Activated CD8-positive, alpha-beta memory T cell treated with anti-CD3 and anti-CD28 coated beads, Interleukin-2, amount 50 U/mL, for 48 hours (primary cell): ENCODE data around the gene ETV6.
A peak's percentile ranks its signal among the peaks of the same experiment; 100 is the strongest.

ENCODE experiments used
- DNase-seq: peaks from one replicate; pipeline ENCODE4 v3.0.0-alpha.2; 2020

The ETV6 gene

DNA sequence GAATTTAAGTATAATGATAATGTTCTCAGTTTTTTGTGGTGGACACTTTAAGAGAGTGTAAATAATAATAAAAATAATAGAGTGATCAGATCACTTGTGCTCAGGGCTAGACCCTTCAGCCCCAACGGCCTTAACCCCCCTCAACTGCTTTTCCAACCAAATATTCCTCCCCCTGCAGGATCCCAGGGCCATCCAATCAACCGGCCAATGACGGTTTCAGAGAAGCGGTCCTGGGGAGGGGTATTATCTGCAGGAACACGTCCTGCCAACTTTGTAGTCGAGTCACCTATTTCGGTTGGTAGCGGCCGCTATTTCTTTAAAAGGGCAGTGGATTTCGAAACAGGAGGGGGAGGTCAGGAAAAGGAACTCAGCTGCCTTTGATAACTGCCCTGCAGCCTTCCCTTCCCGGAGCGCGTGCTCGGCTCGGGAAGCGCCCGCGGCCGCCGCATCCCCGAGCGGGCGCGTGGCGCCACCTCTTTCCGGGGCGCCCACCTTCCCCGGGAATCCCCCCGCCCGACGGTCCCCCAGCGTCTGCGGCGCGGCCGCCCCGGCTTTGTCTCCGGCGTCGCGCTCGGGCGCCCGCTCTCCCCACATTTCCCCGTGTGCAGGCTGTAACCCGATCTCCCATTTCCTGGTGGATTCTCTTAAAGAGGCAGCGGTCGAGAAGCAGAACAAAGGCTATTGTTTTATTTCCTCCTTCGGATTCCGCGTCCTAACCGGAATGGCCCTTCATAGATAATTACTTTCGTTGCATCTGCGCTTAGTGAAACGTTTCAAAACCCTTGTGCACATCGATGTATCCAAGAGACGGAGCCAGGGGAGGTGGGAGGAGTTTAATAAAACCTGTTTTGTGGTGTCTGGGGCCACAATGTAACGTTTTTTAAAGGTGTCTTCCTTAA, 711 bp upstream of the ETV6 start:
- peak; percentile 82 for DNase-seq

DNA sequence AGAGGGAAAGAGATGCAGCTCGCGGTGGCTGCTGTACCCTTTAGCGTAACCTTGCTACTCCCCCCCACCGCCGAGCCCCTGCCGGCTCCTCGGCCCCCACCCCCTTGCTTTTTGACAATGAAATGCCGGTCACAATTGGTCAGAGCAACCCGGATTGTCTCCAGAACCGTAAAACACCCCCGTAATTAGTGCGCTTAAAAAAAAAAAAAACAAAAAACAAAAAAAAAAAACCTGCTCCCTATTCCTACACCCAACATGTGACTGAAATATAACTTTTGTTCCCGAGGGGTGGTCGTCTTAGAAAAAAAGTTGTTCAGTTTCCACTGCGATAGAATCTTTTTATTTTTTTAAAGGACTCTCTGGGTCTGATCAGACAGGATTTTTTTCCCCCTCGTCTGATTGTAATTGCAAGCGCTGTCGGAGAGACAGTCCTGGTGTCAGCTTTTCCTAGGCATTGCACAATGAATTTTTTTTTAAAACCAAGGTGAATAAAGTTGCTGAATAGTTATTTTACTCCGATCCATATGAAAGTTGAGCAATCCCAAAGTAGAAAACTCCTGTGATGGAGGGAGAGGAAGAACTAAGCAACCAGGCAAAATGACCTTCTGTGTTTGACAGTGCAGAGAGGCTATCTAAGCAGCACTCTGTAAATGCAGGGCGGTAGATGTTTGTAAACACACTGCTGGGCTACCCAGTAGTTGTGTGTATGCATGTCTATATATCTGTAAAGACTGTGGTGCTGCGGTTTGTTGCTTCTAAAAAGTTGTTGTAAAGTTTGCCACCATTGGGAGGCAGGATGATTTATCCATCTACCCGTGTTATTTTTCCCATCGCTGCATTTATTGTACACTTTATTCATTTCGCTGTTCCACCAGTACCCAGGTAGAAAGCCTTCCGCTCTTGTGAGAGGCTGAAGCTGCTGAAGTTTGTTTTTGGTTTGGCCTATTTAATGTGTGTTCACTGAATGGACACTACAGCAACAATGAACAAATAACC, 1.1 kb downstream of the ETV6 start:
- DNase-seq, result no peak

- no peak for DNase-seq
These were observed 1.9 kb downstream of the ETV6 start for GRCh38 chr12:11651381-11651780.

GRCh38 chr12:11651785-11652184, 2.3 kb downstream of the ETV6 start:
- no peak for DNase-seq

- peak; percentile 65 for DNase-seq
These were observed 3.0 kb downstream of the ETV6 start for GRCh38 chr12:11652351-11653040.

DNA sequence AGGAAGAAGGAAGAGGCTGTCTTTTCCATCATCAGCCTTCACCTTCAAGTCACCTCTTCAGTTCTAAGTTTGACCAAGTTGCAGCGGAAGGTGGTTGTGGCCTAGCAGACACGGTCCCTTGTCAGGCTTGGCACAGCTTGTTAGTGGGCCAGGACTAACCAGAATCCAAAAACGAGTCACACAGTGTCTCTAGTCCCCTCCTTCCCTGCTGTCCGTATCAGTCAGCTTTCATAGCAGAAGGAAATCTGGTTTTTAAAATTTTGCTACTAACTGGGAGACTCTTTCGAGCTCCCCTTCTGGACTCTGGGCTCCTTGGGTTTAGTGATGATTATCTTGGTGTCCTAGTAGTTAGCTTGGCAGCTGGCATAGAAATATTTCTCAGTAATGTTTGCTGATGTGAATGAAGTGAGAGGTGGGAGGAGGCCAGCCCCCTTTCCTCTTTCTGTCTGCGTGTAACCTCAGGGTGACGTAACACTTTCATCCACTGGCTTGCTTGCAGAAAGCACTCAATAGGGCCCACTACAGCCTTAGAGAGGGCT, 3.8 kb downstream of the ETV6 start:
- DNase-seq, result peak; percentile 75

DNA sequence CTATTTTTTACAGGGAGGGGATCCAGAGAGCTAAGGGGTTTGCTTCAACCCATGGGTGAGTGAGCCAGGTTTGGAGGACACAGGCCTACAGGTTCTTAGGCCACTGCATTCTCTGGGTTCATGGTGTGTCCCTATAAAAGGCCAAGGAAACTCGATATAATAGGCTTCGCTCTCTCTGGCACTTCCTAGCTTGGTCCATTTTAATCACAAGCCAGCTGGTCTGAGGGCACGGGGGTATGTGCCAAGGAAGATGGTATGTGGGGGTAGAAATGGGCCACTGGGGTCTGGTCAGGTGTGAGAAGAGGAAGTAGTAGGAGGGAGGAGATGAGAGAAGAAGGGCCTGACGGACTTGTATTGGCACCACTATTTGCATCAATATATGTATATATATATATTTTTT, 4.9 kb downstream of the ETV6 start:
- no peak for DNase-seq

- no peak for DNase-seq
These were observed 5.3 kb downstream of the ETV6 start for GRCh38 chr12:11654802-11655201.

DNA sequence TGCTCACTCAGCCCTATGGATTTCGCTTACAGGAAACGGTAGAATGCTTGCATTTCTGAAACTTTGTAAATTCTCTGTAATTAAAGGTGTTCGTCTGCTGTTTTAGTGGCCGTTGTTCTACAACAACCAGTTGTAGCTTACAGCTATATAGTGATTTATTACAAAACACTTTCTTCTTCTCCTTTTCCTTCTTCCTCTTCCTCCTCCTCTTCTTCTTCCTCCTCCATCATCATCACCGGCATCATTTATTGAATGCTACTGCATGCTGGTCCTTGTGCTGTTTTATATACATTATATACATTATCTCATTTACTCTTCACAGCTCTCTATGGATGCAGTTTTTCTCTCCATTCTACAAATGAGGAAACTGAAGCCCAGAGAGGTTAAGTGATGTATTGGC, 6.4 kb downstream of the ETV6 start:
- DNase-seq, result no peak

DNA sequence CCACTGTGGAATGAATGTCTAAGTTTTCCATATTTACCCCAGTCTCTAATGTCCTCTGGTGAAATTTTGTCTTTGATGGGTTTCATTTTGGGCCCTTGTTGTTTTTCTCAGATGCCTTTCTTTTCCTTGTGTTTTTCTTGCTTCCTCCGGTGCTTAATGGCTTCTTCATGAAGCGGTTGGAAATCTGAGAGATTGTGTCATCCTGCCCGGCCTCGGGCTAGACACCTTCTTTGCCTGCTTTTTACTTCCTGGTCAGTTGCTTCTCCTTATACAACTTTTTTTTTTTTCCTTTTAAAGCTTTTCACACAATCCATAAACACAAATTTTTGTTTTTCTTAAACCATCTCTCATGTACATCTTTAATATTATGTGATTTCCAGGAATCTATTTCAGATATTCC, 7.1 kb downstream of the ETV6 start:
- DNase-seq, result no peak

DNA sequence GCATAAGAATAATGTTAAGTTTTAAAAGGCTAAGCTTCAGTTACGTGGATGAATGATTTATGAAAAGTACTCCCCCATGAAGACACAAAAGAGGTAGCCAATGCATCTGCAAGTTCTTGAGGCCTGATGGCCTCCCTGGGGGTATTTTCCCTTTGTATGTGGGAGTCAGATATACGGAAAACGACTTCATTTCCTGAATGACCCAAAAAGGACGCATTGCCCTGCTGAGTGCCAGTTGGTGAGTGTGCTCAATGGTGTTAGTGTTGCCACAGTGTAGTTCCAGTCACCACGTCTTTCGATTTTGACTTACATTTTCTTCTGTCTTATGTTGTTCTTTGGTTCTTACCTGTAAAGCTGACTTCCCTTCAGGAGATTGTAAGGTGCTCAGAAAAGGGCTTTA, 8.0 kb downstream of the ETV6 start:
- DNase-seq, result no peak

GRCh38 chr12:11658791-11659190, 9.3 kb downstream of the ETV6 start:
- DNase-seq, result no peak

DNA sequence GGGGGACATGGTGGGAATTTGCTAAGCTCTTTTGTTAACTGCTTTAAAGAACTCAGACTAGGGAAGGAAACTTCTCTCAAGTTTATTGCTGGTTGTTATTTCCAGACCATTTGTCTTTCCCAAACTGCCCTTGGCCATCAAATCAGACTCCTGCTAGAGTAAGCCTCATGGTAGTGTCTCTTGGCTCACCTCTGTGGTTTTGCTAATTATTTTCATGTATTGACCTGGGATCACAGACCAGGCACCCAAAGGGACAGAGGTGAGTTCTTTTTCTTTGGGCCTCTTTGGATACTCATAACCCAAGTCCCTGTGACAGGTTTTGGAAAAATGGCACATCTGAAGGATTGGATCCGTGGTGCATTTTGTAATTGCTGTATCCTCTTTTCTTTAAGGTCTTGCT, 11.2 kb downstream of the ETV6 start:
- DNase-seq, result no peak

GRCh38 chr12:11661491-11662089, 12.1 kb downstream of the ETV6 start:
- DNase-seq, result no peak

DNA sequence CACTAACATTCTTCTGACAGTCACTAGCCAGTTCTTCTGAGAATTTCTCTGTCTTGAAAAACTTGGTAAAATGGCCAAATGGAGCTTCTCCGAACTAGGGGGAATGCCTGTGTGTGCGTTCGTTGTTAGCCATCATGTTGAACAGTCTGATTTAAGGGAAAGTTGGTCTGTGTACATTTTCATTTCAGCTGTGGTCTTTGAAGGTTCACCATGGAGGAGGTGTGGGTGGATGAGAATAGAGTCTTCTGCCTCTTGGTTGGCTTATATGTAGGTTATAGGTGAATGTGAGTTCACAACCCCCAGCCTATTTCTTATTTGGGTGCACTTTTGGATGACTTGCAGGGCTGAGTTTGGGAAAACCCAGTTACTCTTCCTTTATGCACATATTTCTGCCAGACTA, 12.9 kb downstream of the ETV6 start:
- no peak for DNase-seq

- no peak for DNase-seq
These were observed 13.7 kb downstream of the ETV6 start for GRCh38 chr12:11663130-11663529.

DNA sequence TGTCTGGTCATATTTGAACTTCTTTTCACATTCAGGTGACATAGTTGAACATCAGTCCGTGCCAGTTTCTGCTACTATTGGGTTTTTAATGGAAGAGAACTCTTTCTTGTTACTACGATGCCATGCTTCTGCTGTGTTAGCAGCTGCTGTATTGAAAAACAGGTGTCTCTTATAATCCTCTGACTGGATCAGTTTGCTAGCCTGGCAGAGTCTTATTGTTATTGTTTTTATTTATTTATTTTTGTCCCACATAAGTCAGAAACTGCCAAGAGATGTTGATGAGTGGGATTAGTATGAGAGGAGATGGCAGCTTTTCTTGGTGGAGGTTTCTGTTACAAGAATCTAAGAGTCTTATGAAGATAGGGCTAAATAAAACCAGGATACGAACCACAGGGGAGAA, 14.6 kb downstream of the ETV6 start:
- no peak for DNase-seq

DNA sequence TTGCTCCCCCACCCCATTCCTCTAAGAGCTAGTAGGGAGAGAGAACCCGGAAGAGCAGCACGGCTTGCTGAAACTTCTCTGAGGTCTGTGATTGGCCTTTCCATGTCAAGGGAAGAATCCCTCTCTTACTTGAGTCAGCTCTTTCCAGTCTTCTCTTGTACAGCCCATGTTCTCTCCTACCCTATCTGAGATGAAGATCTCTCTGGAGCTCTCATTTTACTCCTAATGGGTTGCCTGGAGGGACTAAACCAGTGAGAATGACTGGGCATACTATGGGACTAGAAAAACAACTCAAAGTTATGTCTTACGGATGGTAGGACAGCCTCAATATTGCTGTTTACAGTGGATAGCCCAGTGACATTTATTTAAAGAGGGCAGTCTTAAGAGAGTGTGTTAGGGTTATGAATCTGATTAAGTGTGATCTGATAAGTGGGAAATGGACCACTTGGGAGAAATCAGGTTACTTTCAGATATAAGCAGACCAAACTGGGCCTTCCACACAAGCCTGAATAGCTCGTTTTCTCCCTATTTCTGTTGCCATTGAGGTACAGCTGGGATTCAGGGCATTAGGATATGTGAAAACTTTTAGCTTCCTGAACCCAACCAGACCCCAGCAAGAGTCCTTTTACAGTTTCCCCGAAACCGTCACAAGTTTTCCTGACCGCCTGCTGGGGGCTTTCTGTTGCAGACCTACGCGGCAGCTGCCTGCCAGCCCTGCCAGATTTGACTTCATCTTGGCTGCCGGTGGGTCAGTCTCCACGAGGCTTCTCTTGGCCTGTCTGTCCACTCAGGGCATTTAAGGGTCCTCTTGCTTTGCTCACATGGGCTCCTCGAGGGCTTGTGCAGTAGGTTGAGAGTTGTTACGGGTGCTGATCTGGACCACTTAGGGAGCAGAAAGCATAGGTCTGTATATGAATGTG, 16.9 kb downstream of the ETV6 start:
- no peak for DNase-seq

DNA sequence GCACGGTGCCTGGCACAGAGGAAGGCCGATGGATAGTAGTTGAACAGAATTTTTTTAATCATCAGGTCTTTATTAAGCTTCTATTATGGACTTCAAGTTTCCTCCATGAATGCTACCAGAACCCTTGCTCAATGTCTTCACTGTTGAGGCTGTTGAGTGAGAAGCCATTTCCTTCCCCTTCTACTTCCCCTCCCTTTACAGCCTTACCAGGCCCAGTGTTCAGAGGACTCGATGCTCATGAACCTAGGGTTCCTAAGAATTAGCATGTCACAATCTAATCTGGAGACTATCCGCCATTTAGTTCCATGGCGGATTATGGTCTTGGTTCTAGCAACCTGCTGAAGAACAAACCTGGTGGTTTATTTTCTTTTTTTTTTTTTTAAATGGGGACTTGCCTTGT, 17.7 kb downstream of the ETV6 start:
- DNase-seq, result no peak

GRCh38 chr12:11668611-11669010, 19.1 kb downstream of the ETV6 start:
- DNase-seq, result no peak

DNA sequence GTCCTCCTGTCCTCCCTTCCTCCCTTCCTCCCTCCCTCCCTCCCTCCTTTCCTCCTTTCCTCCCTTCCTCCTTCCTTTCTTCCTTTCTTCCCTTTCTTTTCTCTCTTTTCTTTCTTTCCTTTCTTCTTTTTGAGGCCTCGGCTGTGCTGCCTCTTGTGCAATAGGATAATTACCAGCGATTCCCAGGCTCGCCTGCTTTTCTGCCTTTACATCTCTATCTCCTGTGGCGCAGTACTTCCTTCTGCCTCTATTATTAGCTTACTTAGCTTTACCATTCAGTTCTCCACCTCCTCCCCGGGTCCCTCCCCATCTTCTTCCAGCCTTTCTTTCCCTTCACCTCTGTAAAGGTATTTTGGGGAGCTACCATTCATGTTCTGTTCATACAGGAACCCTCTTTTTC, 19.9 kb downstream of the ETV6 start:
- no peak for DNase-seq
